ENCODE measurements around the gene ACTA1. TPM values are rescaled to one million over a fixed set of nuclear protein-coding genes. Genes with fewer than 3 reads are reported as not detected.
"Not testable (repeated sequence)": the region's sequence is repeated elsewhere in the genome, so short reads cannot be mapped to it uniquely, and the experiment has no call there.

Gene ACTA1
- total and polyA plus RNA-seq, 2 of the 8 experiments (the other 6 are each of a cell fraction or from before 2014, with no cell fraction given) = 23.5 to 58.2 TPM

DNA sequence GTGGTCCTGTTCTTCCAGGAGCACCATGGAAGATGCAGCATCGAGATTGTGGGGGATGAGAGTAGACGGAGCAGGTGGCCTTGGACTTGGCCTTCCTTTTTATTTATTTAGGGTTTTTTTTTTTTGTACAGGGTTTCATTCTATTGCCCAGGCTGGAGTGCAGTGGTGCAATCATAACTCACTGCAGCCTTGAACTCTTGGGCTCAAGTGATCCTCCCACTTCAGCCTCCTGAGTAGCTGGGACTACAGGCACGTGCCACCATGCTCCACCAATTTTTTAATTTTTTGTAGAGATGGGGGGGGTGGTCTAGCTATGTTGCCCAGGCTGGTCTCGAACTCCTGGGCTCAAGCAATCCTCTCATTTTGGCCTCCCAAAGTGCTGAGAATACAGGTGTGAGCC is 31.6 kb downstream of the ACTA1 start:
- H3K56ac ChIP-seq (replicated peaks; ENCODE audit: insufficient read length, low read depth, low read length); H3K23ac ChIP-seq (ENCODE audit: insufficient read length); H3K36me3 ChIP-seq (ENCODE audit: control insufficient read depth in 2 of 4, insufficient read depth in 4 of 4, low read length in 3 of 4); POLR2A ChIA-PET (ENCODE audit: partially characterized antibody); H3K14ac ChIP-seq (ENCODE audit: insufficient read length); H3K18ac ChIP-seq (ENCODE audit: extremely low read depth, low read length); H2AK5ac ChIP-seq (ENCODE audit: low read depth, low read length); H4K91ac ChIP-seq (replicated peaks; ENCODE audit: insufficient read length, low read length); H3K79me2 ChIP-seq (ENCODE audit: control insufficient read depth in 1 of 2, insufficient read depth in 2 of 2, low read length in 2 of 2); H3K4ac ChIP-seq (replicated peaks; ENCODE audit: insufficient read length, low read depth, low read length); H3K4me2 ChIP-seq (ENCODE audit: insufficient read depth in 1 of 2, low read depth in 2 of 2, low read length in 2 of 2); H4K5ac ChIP-seq (ENCODE audit: insufficient read length, low read depth, low read length); H3K9ac ChIP-seq (replicated peaks in 1 of 4; ENCODE audit: extremely low read depth in 1 of 4, low read depth in 3 of 4, low read length in 3 of 4); H2BK12ac ChIP-seq (ENCODE audit: low read depth, low read length); DNase-seq (ENCODE audit: low read depth in 1 of 2, low spot score in 2 of 2); FAIRE-seq; H3K27ac ChIP-seq (ENCODE audit: low read depth, low read length); H3K9me3 ChIP-seq (ENCODE audit: insufficient read depth in 2 of 2, low read depth in 1 of 2, low read length in 1 of 2); H2BK120ac ChIP-seq (replicated peaks; ENCODE audit: low read depth, low read length); H2BK20ac ChIP-seq (ENCODE audit: low read length); H4K20me1 ChIP-seq (replicated peaks in 1 of 2; ENCODE audit: control insufficient read depth in 1 of 2, insufficient read depth in 2 of 2, low read length in 2 of 2); H3K79me1 ChIP-seq (ENCODE audit: low read depth, low read length); H4K8ac ChIP-seq (ENCODE audit: extremely low read depth, insufficient read depth, low read length); H3K4me3 ChIP-seq (ENCODE audit: extremely low read depth in 1 of 4, insufficient read depth in 2 of 4, low read depth in 3 of 4, low read length in 4 of 4); H2BK5ac ChIP-seq (ENCODE audit: low read depth, low read length); H2AFZ ChIP-seq (ENCODE audit: low read length); H3K4me1 ChIP-seq (replicated peaks in 1 of 4; ENCODE audit: control insufficient read depth in 3 of 4, insufficient read depth in 4 of 4, low read length in 3 of 4); H3K23me2 ChIP-seq (ENCODE audit: low read depth, low read length); H2BK15ac ChIP-seq (ENCODE audit: low read length): not testable (repeated sequence)
- peaks cover 6 to 15% (median 11%) of the 10 kb centered on the region in 4 experiments; a peak in 6 of 7 replicates for H3K27me3 ChIP-seq (replicated peaks in 1 of 4; ENCODE audit: control insufficient read depth in 3 of 4, extremely low read depth in 1 of 4, insufficient read depth in 3 of 4, low read length in 3 of 4)
- CTCF ChIA-PET (ENCODE audit: partially characterized antibody) = interaction anchor here (0.6 to 2.4 kb wide), 6 partner anchors 8 to 54 kb away, joined by 3 to 14 read pairs (median 4); no protein-coding TSS in a partner anchor
- WGBS, 2 experiments (ENCODE audit: extremely low coverage in 1 of 2, insufficient coverage in 1 of 2, insufficient read length in 1 of 2, insufficient replicate concordance in 2 of 2, low coverage in 1 of 2, low lambda C conversion rate in 2 of 2, missing lambda C conversion rate in 1 of 2) = 83% methylated on average over 4 of the region's 4 CpGs; no CpG with 5 or more reads in 1 of the 2 experiments

Data from H1 (cell line).